ENCODE measurements around the gene SLC15A1. TPM values are rescaled to one million over a fixed set of nuclear protein-coding genes. Genes with fewer than 3 reads are reported as not detected.

The SLC15A1 gene
- polyA plus RNA-seq, 3 donors: not detected

DNA sequence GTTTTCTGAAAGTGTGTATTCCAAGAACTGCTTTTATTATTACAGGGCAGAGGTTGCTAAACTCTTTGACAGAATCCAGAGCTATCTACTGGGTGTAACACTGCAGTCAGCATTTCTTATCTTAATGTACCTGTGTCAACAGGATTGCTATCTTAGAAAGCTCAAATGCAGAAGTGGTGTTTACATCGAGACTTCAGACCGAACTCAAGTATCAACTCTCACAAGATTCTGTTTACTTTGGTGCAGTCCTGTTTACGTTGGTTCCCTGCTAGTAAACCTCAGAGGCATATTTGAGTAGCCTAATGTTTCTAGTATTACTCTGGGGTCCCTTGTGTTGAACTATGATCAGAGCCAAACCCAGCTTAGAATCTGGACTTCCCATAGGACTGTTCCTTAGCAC, 20.5 kb downstream of the SLC15A1 start:
- WGBS (ENCODE audit: insufficient coverage): no CpG with 5 or more reads among the region's 3 CpGs
- intact Hi-C loops (cut with micrococcal nuclease): no loop called here

DNA sequence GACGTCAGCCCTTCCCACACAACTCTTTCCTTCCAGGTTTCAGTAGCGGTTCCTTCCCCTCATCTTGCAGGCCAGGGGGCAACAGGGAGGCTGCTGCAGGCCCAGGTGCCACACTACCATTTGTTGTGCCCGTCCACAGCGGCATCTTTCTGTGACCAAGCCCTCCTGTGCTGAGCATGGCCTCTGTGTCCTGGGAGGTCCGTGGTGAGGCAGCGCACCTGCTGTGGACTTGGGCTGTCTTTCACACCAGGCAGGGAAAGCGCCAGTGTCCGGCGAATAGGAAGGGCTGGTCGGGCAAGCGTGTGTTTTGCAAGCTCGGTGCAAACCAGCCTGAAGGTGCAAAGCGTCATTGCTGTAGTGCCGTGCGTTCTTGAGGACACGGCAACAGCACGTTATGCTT, 21.4 kb downstream of the SLC15A1 start:
- Histone ChIP-seq H3K4me1 (ENCODE audit: control insufficient read depth in 1 of 2, insufficient read depth in 2 of 2, low read length in 2 of 2) (no peaks in the 10 kb centered on the region), H4K20me1 (ENCODE audit: insufficient read depth, low read length) (no peaks in the 10 kb centered on the region), H3K27me3 (ENCODE audit: control insufficient read depth in 2 of 2, insufficient read depth in 2 of 2, low read length in 2 of 2) (no peaks in the 10 kb centered on the region), H2AFZ (ENCODE audit: insufficient read depth, low read depth, low read length, poor library complexity, severe bottlenecking) (no peak overlapping the region), H3K4me2 (replicated peaks; ENCODE audit: extremely low read depth, low read length, poor library complexity, severe bottlenecking) (no peak overlapping the region), H3K4me3 (replicated peaks in 1 of 3; ENCODE audit: low read depth in 2 of 3, low read length in 3 of 3) (no peak overlapping the region), H3K9me3 (replicated peaks in 1 of 2; ENCODE audit: control insufficient read depth in 1 of 2, insufficient read depth in 1 of 2, low read length in 2 of 2) (peaks cover 0 to 3% of the 10 kb centered on the region in 2 donors), H3K79me2 (ENCODE audit: insufficient read depth, low read length) (no peaks in the 10 kb centered on the region), H3K36me3 (replicated peaks in 1 of 2; ENCODE audit: control insufficient read depth in 1 of 2, insufficient read depth in 2 of 2, low read length in 2 of 2) (no peaks in the 10 kb centered on the region), H3K27ac (ENCODE audit: low read depth in 1 of 2, low read length in 2 of 2) (no peak overlapping the region), H3K9ac (ENCODE audit: insufficient read depth, low read length, poor library complexity, severe bottlenecking) (no peak overlapping the region)
- DNase-seq: no peak
- Mint-ChIP-seq H3K9me3 (peaks cover 0 to 8% (median 6%) of the 10 kb centered on the region in 7 donors), H3K36me3 (no peaks in the 10 kb centered on the region), H3K27me3 (ENCODE audit: low read depth in 3 of 3) (peaks cover 0 to 7% (median 3%) of the 10 kb centered on the region in 3 donors), H3K4me1 (no peaks in the 10 kb centered on the region), H3K4me3 (no peak overlapping the region), H3K27ac (no peak overlapping the region)
- WGBS (ENCODE audit: insufficient coverage): 95% methylated on average over 17 of the region's 17 CpGs
- intact Hi-C loops (cut with micrococcal nuclease): no loop called here
- TF ChIP-seq, protein P1, sequence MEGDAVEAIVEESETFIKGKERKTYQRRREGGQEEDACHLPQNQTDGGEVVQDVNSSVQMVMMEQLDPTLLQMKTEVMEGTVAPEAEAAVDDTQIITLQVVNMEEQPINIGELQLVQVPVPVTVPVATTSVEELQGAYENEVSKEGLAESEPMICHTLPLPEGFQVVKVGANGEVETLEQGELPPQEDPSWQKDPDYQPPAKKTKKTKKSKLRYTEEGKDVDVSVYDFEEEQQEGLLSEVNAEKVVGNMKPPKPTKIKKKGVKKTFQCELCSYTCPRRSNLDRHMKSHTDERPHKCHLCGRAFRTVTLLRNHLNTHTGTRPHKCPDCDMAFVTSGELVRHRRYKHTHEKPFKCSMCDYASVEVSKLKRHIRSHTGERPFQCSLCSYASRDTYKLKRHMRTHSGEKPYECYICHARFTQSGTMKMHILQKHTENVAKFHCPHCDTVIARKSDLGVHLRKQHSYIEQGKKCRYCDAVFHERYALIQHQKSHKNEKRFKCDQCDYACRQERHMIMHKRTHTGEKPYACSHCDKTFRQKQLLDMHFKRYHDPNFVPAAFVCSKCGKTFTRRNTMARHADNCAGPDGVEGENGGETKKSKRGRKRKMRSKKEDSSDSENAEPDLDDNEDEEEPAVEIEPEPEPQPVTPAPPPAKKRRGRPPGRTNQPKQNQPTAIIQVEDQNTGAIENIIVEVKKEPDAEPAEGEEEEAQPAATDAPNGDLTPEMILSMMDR (IDR thresholded peaks at IDR 0.05): no peak

More for the DNA sequence above, 20.5 kb downstream of the SLC15A1 start:
- DNase-seq: no peak
- H3K4me1 ChIP-seq (ENCODE audit: control insufficient read depth in 1 of 2, insufficient read depth in 2 of 2, low read length in 2 of 2): no peaks in the 10 kb centered on the region
- no peak overlapping the region for H3K9ac ChIP-seq (ENCODE audit: insufficient read depth, low read length, poor library complexity, severe bottlenecking)
- peaks cover 0 to 7% (median 3%) of the 10 kb centered on the region in 3 donors for H3K27me3 Mint-ChIP-seq (ENCODE audit: low read depth in 3 of 3)
- TF ChIP-seq, protein P1 (IDR thresholded peaks at IDR 0.05): no peak
- no peaks in the 10 kb centered on the region for H3K36me3 ChIP-seq (replicated peaks in 1 of 2; ENCODE audit: control insufficient read depth in 1 of 2, insufficient read depth in 2 of 2, low read length in 2 of 2)
- no peak overlapping the region for H3K27ac Mint-ChIP-seq
- no peak overlapping the region for H2AFZ ChIP-seq (ENCODE audit: insufficient read depth, low read depth, low read length, poor library complexity, severe bottlenecking)
- no peak overlapping the region for H3K4me3 ChIP-seq (replicated peaks in 1 of 3; ENCODE audit: low read depth in 2 of 3, low read length in 3 of 3)
- no peak overlapping the region for H3K4me2 ChIP-seq (replicated peaks; ENCODE audit: extremely low read depth, low read length, poor library complexity, severe bottlenecking)
- H3K9me3 ChIP-seq (replicated peaks in 1 of 2; ENCODE audit: control insufficient read depth in 1 of 2, insufficient read depth in 1 of 2, low read length in 2 of 2): peaks cover 0 to 3% of the 10 kb centered on the region in 2 donors
- H4K20me1 ChIP-seq (ENCODE audit: insufficient read depth, low read length): no peaks in the 10 kb centered on the region
- no peaks in the 10 kb centered on the region for H3K36me3 Mint-ChIP-seq
- no peak overlapping the region for H3K27ac ChIP-seq (ENCODE audit: low read depth in 1 of 2, low read length in 2 of 2)
- H3K4me3 Mint-ChIP-seq: no peak overlapping the region
- H3K27me3 ChIP-seq (ENCODE audit: control insufficient read depth in 2 of 2, insufficient read depth in 2 of 2, low read length in 2 of 2): no peaks in the 10 kb centered on the region
- H3K9me3 Mint-ChIP-seq: peaks cover 0 to 8% (median 6%) of the 10 kb centered on the region in 7 donors
- H3K4me1 Mint-ChIP-seq: no peaks in the 10 kb centered on the region
- no peaks in the 10 kb centered on the region for H3K79me2 ChIP-seq (ENCODE audit: insufficient read depth, low read length)

Measured in CD14-positive monocyte (primary cell).